Activated T-cell treated with anti-CD3 and anti-CD28 coated beads for 4 hours (primary cell): ENCODE results near the gene XRCC1.
"Not testable (repeated sequence)": the region's sequence is repeated elsewhere in the genome, so short reads cannot be mapped to it uniquely, and the experiment has no call there.

Experiments
- DNase-seq: peaks from one replicate; pipeline ENCODE4 v3.0.0-alpha.2; 2020

XRCC1 gene

GRCh38 chr19:43598445-43599240 is 23.3 kb upstream of the XRCC1 start:
- DNase-seq = no peak

- no peak for DNase-seq
These were observed 22.5 kb upstream of the XRCC1 start for GRCh38 chr19:43597876-43598275.

- no peak for DNase-seq
These were observed 21.6 kb upstream of the XRCC1 start for GRCh38 chr19:43596842-43597461.

GRCh38 chr19:43595999-43596841 is 20.9 kb upstream of the XRCC1 start, which contains the start of the genes IRGQ and ZNF576:
TSS of gene IRGQ (minus strand) at chr19:43596134. CDS start at chr19:43595338, 796 bp downstream.
TSS of gene ZNF576 (plus strand) at chr19:43596595. CDS start at chr19:43597109, 514 bp downstream.
- peak; percentile 100 for DNase-seq

GRCh38 chr19:43595605-43595998 is 20.3 kb upstream of the XRCC1 start:
- DNase-seq = no peak

GRCh38 chr19:43594710-43595604 is 19.6 kb upstream of the XRCC1 start:
- peak; percentile 45 for DNase-seq

GRCh38 chr19:43594081-43594697 is 18.9 kb upstream of the XRCC1 start:
- DNase-seq = no peak

GRCh38 chr19:43592800-43593350 is 17.5 kb upstream of the XRCC1 start:
- no peak for DNase-seq

GRCh38 chr19:43591904-43592772 is 16.8 kb upstream of the XRCC1 start:
- DNase-seq = no peak

- no peak for DNase-seq
These were observed 14.4 kb upstream of the XRCC1 start for GRCh38 chr19:43589678-43590077.

- DNase-seq = no peak
These were observed 13.9 kb upstream of the XRCC1 start for GRCh38 chr19:43589277-43589676.

- not testable (repeated sequence) for DNase-seq
These were observed 11.7 kb upstream of the XRCC1 start for GRCh38 chr19:43587029-43587428.

- DNase-seq = no peak
These were observed 11.0 kb upstream of the XRCC1 start for GRCh38 chr19:43586346-43586745.

GRCh38 chr19:43584484-43584883 is 9.2 kb upstream of the XRCC1 start:
- DNase-seq = no peak

- DNase-seq = no peak
These were observed 7.2 kb upstream of the XRCC1 start for GRCh38 chr19:43582495-43582894.

GRCh38 chr19:43581467-43581866 is 6.1 kb upstream of the XRCC1 start:
- DNase-seq = no peak

GRCh38 chr19:43578787-43579186 is 3.5 kb upstream of the XRCC1 start:
- no peak for DNase-seq

GRCh38 chr19:43575955-43576878 is 890 bp upstream of the XRCC1 start:
- DNase-seq = no peak

GRCh38 chr19:43574424-43575155 is 737 bp downstream of the XRCC1 start:
- DNase-seq = no peak
